OCI-LY3 (cell line): ENCODE measurements around the gene CCDC134.

ENCODE experiments used
- EZH2phosphoT487 ChIP-seq: fragments of 200-600 bp; shearing (Covaris generic); IDR thresholded peaks from 2 replicates; pipeline ENCODE4 v1.6.1; 2018; ENCODE audit warnings: antibody characterized with exemption, mixed run types, low read depth
- TF ChIP-seq, protein P1 (sequence below): fragments of 200-600, 300-600 bp; sonication (generic); IDR thresholded peaks from 2 replicates; pipeline ENCODE4 v1.5.1; 2014; ENCODE audit warnings: antibody characterized with exemption, low read length, low read depth

DNA sequence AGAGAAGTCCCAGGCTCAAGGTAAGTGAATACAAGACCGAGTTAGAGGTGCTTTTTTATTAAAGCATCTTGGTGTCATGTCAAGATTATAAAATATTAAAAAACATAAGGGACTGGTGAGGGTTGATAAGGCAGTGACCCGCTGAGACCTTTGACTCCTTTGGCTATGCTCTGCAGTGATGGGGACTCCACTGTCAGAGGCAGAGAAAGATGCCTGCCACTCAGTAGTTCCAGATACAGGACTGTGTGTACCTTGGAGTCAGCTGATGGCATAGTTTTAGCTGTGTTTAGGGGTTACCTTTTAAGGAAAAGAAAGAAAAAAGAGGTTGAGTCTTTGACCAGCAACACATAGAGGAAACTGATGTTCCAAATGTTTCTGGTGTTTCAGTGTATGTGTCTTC is 73.6 kb downstream of the CCDC134 start:
- TF ChIP-seq, protein P1, sequence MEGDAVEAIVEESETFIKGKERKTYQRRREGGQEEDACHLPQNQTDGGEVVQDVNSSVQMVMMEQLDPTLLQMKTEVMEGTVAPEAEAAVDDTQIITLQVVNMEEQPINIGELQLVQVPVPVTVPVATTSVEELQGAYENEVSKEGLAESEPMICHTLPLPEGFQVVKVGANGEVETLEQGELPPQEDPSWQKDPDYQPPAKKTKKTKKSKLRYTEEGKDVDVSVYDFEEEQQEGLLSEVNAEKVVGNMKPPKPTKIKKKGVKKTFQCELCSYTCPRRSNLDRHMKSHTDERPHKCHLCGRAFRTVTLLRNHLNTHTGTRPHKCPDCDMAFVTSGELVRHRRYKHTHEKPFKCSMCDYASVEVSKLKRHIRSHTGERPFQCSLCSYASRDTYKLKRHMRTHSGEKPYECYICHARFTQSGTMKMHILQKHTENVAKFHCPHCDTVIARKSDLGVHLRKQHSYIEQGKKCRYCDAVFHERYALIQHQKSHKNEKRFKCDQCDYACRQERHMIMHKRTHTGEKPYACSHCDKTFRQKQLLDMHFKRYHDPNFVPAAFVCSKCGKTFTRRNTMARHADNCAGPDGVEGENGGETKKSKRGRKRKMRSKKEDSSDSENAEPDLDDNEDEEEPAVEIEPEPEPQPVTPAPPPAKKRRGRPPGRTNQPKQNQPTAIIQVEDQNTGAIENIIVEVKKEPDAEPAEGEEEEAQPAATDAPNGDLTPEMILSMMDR: no peak
- no peak for TF ChIP-seq EZH2phosphoT487
